IPS-15b (cell line): Measurements from ENCODE around the gene OR10P1.

Experiments
- H3K27me3 ChIP-seq: one replicate; pipeline ENCODE4 v1.6.1; 2013; ENCODE audit warnings: low read length; ENCODE audit not compliant: control insufficient read depth, insufficient read depth
- H3K36me3 ChIP-seq: one replicate; pipeline ENCODE4 v1.6.1; 2013; ENCODE audit warnings: low read length; ENCODE audit not compliant: control insufficient read depth, insufficient read depth
- H3K4me1 ChIP-seq: one replicate; pipeline ENCODE4 v1.6.1; 2013; ENCODE audit warnings: mild to moderate bottlenecking, low read length; ENCODE audit not compliant: control insufficient read depth, insufficient read depth
- H3K4me3 ChIP-seq: one replicate; pipeline ENCODE4 v1.5.1; 2013; ENCODE audit warnings: low read depth, low read length
- H3K9ac ChIP-seq: one replicate; pipeline ENCODE4 v1.6.1; 2013; ENCODE audit warnings: low read depth, mild to moderate bottlenecking, low read length
- H3K9me3 ChIP-seq: one replicate; pipeline ENCODE4 v1.6.1; 2013; ENCODE audit warnings: mild to moderate bottlenecking, low read length; ENCODE audit not compliant: control insufficient read depth, insufficient read depth

OR10P1 gene

DNA sequence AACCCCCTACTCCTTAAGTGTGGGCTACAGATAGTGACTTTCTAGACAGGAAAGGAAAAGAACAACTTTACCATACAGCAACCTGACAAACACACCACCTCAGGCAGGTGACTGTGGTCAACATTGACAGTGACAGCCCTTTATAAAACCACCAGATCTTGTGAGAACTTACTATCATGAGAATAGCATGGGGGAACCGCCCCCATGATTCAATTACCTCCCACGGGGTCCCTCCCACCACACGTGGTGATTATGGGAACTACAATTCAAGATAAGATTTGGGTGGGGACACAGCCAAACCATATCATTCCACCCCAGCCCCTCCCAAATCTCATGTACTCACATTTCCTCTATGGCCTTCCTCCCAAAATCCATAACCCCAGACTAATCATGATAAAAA, 16.3 kb downstream of the OR10P1 start:
- H3K4me1 ChIP-seq, result no peaks in the 10 kb centered on the region
- no peak overlapping the region for H3K4me3 ChIP-seq
- peaks cover 3% of the 10 kb centered on the region for H3K9me3 ChIP-seq
- H3K9ac ChIP-seq, result no peak overlapping the region
- H3K36me3 ChIP-seq, result no peaks in the 10 kb centered on the region
- H3K27me3 ChIP-seq, result peaks cover 7% of the 10 kb centered on the region

DNA sequence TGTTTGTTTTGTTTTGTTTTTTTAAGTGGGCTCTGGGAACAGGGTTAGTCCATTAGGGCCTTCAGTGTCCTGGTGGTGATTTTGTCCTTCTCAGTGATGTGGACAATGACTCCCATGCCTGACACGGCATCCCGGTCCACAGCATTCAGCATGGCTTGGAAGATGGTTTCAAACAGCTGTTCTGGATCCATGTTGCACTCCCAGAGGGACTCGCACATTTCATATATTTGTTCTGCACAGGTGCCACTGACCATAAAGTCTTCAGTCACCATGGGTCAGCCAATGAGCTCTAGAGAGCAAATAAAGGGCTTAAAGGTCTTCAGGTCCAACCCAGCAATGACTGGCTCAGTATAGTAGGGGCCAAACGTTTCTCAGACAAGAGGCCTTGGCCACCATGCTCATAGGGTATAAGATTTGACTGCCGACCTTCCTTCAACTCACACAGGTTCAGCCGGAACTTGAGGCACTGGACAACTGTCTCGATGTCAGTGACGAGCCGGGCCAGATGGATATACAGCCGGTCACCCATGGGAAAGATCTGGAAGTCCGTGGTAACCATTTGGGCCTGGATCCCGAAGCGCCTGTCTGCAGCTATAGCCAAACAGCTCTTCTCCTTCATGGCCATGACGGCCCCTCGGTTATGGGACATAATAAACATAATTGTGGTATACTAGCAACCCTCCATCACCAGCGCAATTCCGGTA, 18.0 kb downstream of the OR10P1 start:
- H3K27me3 ChIP-seq, result peaks cover 7% of the 10 kb centered on the region
- H3K36me3 ChIP-seq, result no peaks in the 10 kb centered on the region
- no peaks in the 10 kb centered on the region for H3K4me1 ChIP-seq
- no peak overlapping the region for H3K4me3 ChIP-seq
- H3K9ac ChIP-seq, result no peak overlapping the region
- H3K9me3 ChIP-seq, result no peaks in the 10 kb centered on the region

DNA sequence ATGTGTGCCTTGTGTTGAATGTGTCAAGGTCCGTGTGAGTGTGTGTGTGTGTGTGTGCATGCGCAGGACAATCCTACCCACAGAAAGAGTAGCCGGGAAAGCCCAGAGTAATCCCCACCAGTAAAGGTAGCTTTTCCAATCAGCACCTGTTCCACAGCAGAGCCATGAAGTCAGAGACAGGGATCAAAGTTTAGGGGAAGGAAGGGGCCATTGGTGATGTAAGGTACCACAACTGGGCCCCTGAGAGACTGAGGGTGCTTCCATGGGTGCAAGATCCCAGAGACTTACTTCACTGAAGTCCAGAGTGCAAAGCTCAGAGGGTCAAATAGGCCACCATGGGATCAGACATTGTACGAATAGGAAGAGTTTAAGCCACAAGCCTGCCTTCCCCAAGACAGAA, 20.5 kb downstream of the OR10P1 start:
- Histone ChIP-seq H3K4me1 (no peaks in the 10 kb centered on the region), H3K9ac (no peak overlapping the region), H3K4me3 (no peak overlapping the region), H3K27me3 (peaks cover 7% of the 10 kb centered on the region), H3K9me3 (no peaks in the 10 kb centered on the region), H3K36me3 (no peaks in the 10 kb centered on the region)

DNA sequence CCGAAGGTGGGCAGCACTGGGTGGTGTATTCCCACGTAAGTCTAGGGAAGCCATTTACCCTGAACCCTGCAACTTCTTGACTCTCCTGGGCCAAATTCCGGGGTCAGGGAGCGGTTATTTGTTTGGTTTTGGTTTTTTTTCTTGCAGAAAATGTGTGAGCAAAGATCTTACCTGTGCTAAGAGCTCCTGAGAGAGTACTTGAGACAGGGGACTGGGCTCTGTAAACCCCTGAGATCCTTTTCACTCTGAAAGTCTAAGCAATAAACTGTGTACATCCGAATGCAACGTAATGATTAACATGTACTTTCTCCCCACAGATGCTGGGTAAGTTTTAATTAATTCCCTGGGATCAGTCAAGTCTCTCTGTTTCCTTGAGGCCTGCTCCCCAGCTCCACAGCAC, 21.5 kb downstream of the OR10P1 start:
- Histone ChIP-seq H3K36me3 (no peaks in the 10 kb centered on the region), H3K9me3 (no peaks in the 10 kb centered on the region), H3K27me3 (peaks cover 7% of the 10 kb centered on the region), H3K4me3 (no peak overlapping the region), H3K4me1 (no peaks in the 10 kb centered on the region), H3K9ac (no peak overlapping the region)

DNA sequence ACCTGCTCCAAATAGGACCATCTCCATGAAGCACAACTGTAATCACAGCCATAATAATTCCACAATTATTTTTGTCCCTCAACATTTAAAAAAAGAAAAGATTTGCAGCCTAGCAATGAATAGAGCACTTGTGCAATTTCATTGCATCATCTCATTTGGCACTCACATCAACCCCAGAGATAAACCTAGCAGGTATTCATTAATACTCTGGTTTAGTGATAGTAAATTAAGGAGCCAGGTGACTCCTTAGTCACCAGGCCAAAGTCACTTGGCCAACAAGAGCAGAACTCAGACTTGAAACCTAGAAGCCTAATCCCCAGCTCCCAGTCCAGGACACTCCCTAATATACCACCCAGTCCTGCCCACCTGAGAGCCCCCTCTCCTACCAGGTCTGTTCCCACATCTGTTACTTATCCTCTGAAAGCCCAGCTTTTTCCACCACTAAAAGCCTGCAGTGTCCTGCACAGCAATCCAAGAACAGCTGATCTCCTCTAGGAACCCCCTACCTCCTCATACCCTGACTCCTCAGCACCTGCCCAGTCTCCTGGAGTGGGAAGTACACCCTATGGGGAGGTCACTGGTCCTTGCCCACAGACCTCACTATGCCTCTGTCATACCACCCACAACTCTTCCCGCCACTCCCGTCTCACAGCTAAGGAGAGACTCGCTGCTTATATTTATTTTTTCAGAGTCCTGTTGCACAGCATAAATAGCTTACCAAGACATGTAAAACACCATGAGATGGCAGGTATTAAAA, 22.1 kb downstream of the OR10P1 start:
- H3K9ac ChIP-seq, result no peak overlapping the region
- no peak overlapping the region for H3K4me3 ChIP-seq
- no peaks in the 10 kb centered on the region for H3K36me3 ChIP-seq
- H3K9me3 ChIP-seq, result no peaks in the 10 kb centered on the region
- H3K4me1 ChIP-seq, result no peaks in the 10 kb centered on the region
- H3K27me3 ChIP-seq, result peaks cover 7% of the 10 kb centered on the region

DNA sequence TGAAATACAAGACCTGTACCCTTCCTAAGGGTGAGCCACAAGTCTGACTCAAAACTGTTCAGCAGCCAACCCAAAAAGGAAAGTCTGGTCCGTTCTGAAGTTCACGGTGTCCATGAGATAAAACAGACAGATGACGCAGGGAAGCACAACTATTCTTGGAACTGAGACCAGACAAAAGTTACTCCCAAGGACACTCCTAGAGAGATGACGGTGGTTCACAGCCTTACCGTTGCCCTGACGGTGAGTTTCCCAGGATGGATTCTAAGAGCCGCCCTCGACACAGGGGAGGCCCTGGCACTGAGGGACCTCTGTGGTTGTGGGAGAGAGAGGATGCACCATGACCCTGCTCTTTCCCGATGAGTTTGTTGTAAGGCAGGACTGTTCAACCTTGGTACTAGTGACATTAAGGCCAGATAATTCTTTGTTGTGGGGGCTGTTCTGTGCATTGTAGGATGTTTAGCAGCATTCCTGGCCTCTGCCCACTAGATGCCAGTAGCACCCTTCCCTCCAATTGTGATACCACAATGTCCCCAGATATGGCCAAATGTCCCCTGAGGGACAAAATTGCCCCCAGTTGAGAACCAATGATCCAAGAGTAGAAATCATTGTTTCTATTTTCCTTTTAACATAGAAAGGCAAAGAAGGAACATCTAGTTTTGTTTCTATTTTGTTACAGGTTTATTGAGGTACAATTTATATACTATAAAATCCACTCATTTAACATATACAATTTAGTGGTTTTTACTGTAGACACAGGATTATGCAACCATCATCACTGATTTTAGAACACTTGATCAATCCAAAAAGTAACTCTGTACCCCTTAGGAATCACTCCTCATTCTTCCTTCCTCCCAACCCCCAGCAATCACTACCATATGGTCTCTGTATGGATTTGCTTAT, 23.0 kb downstream of the OR10P1 start:
- peaks cover 7% of the 10 kb centered on the region for H3K27me3 ChIP-seq
- H3K4me1 ChIP-seq, result no peaks in the 10 kb centered on the region
- H3K9ac ChIP-seq, result no peak overlapping the region
- no peak overlapping the region for H3K4me3 ChIP-seq
- H3K36me3 ChIP-seq, result no peaks in the 10 kb centered on the region
- H3K9me3 ChIP-seq, result no peaks in the 10 kb centered on the region

DNA sequence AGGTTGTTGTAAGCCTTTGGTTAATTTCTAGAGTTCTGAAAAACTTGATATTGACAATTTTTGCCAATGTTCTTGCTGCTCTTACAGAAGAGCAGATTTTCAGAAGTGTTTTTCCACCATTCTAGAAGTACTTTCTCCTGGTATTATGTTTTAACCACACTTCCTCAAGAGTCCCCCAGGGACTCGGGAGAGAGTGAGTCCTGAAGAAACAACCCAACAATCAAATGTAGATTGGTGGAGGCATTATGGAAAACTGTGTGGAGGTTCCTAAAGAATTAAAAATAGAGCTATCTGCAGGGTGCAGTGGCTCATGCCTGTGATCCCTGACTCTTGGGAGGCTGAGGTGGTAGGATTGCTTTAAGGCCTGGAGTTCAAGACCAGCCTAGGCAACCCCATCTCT, 26.7 kb downstream of the OR10P1 start:
- Histone ChIP-seq H3K9me3 (no peaks in the 10 kb centered on the region), H3K27me3 (no peaks in the 10 kb centered on the region), H3K36me3 (no peaks in the 10 kb centered on the region), H3K4me3 (no peak overlapping the region), H3K4me1 (no peaks in the 10 kb centered on the region), H3K9ac (no peak overlapping the region)

DNA sequence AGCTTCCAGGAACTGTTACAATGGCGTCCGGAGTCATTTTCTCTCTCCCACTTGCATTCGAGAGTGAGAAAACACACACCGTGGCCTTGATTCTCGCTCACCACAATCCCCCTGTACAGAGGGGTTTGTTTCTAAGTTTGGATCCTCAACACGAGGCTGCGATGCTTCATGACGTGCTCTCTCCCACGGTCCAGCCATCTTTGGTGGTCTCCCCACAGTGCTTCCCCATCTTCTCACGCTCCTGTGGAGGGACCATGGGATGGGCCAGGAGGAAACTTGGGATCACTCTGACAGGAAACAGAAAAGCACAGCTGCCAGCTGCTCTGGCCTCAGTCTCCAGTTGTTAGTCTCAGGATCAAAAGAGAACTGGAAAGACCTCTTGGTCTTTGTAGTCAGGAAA, 28.1 kb downstream of the OR10P1 start:
- no peaks in the 10 kb centered on the region for H3K36me3 ChIP-seq
- H3K9ac ChIP-seq, result no peak overlapping the region
- H3K4me3 ChIP-seq, result no peak overlapping the region
- no peaks in the 10 kb centered on the region for H3K9me3 ChIP-seq
- no peaks in the 10 kb centered on the region for H3K27me3 ChIP-seq
- no peaks in the 10 kb centered on the region for H3K4me1 ChIP-seq

DNA sequence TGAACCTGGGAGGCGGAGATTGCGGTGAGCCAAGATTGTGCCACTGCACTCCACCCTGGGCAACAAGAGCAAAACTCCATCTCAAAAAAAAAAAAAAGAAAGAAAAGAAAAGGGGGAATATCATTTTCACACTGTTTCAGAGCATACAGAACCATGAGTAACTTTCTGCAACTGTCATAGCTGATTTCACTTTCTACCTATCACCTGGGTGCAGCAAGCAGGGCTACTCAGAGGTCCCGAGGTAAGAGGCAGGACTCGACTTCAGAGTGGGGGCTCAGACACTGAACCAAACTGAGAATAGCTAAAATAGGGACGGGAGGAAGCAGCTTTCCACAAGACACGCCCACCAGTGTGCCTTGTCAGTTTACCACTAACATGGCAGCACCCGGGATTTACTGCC, 29.8 kb downstream of the OR10P1 start:
- Histone ChIP-seq H3K9ac (no peak overlapping the region), H3K4me1 (no peaks in the 10 kb centered on the region), H3K9me3 (no peaks in the 10 kb centered on the region), H3K27me3 (no peaks in the 10 kb centered on the region), H3K4me3 (no peak overlapping the region), H3K36me3 (no peaks in the 10 kb centered on the region)

DNA sequence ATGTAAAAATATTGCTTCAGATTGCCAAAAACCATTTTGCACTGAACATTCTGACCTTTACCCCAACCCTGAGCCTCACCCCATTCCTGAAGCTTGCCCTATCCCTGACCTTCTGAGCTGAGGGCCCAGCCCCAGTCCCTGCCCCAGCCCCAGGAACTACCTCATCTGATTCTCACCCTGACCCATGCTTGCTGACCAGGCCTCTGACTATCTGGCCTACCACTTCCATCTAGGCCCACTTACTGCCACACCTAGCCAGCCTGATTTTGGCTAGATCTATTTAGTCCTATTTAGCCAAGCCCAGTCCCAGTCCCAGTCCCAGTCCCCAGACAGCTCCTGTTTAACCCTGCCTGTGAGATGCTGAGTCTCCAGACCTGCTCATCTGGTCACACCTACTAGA, 33.6 kb downstream of the OR10P1 start:
- Histone ChIP-seq H3K4me3 (no peak overlapping the region), H3K27me3 (no peaks in the 10 kb centered on the region), H3K9me3 (no peaks in the 10 kb centered on the region), H3K9ac (no peak overlapping the region), H3K36me3 (no peaks in the 10 kb centered on the region), H3K4me1 (no peaks in the 10 kb centered on the region)

DNA sequence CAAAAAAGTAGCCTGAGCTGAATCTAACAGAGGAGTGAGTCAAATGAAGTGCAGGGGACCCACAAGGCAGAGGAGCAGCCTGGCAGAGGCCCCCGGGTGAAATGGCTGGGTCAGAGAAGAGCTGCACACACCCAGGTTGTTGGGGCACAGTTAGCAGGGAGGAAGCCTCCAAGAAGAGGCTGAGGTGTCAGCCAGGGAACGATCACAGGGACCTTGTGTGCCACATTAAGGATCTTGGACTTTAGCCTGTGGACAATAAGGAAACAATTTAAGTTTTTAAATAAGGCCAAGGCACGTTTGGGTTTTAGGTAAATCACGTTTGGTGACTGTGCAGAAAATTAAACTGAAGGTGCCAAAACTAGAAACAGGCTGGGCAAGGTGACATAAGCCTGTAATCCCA, 35.1 kb downstream of the OR10P1 start:
- H3K27me3 ChIP-seq, result no peaks in the 10 kb centered on the region
- no peaks in the 10 kb centered on the region for H3K36me3 ChIP-seq
- H3K9me3 ChIP-seq, result no peaks in the 10 kb centered on the region
- H3K4me3 ChIP-seq, result no peak overlapping the region
- no peak overlapping the region for H3K9ac ChIP-seq
- no peaks in the 10 kb centered on the region for H3K4me1 ChIP-seq
